ENCODE measurements around the gene TTC16.
"Not testable (repeated sequence)": the region's sequence is repeated elsewhere in the genome, so short reads cannot be mapped to it uniquely, and the experiment has no call there.

TTC16 gene

GRCh38 chr9:127746959-127747569, 31.2 kb downstream of the TTC16 start:
- no peak for DNase-seq

- no peak for DNase-seq
Measured at GRCh38 chr9:127749090-127749787, 33.4 kb downstream of the TTC16 start.

- DNase-seq: no peak
Measured at GRCh38 chr9:127751269-127752054, 35.6 kb downstream of the TTC16 start.

- DNase-seq: no peak
Measured at GRCh38 chr9:127753148-127753547, 37.3 kb downstream of the TTC16 start.

- DNase-seq: no peak
Measured at GRCh38 chr9:127753622-127754021, 37.7 kb downstream of the TTC16 start.

- no peak for DNase-seq
Measured at GRCh38 chr9:127754099-127755060, 38.5 kb downstream of the TTC16 start.

- DNase-seq: no peak
Measured at GRCh38 chr9:127755061-127756060, 39.5 kb downstream of the TTC16 start.

- no peak for DNase-seq
Measured at GRCh38 chr9:127756233-127756632, 40.4 kb downstream of the TTC16 start.

- not testable (repeated sequence) for DNase-seq
Measured at GRCh38 chr9:127756776-127757175, 40.9 kb downstream of the TTC16 start.

GRCh38 chr9:127758843-127759242, 43.0 kb downstream of the TTC16 start:
- DNase-seq: no peak

GRCh38 chr9:127761061-127761460, 45.2 kb downstream of the TTC16 start:
- DNase-seq: no peak

GRCh38 chr9:127761491-127761956, 45.6 kb downstream of the TTC16 start:
- DNase-seq: no peak

- DNase-seq: no peak
Measured at GRCh38 chr9:127762111-127762676, 46.3 kb downstream of the TTC16 start.

- no peak for DNase-seq
Measured at GRCh38 chr9:127763918-127764384, 48.1 kb downstream of the TTC16 start.

- DNase-seq: no peak
Measured at GRCh38 chr9:127765418-127765817, 49.5 kb downstream of the TTC16 start.

- no peak for DNase-seq
Measured at GRCh38 chr9:127767410-127767809, 51.5 kb downstream of the TTC16 start.

GRCh38 chr9:127767909-127768331, 52.0 kb downstream of the TTC16 start:
- DNase-seq: no peak

GRCh38 chr9:127768698-127769097, 52.8 kb downstream of the TTC16 start:
- no peak for DNase-seq

GRCh38 chr9:127769101-127769500, 53.2 kb downstream of the TTC16 start:
- no peak for DNase-seq

- DNase-seq: no peak
Measured at GRCh38 chr9:127769929-127770582, 54.2 kb downstream of the TTC16 start.

Measured in activated gamma-delta T cell (primary cell).